Retinal pigment epithelial cell (primary cell): ENCODE measurements around the gene NFE2L1.
A peak's percentile ranks its signal among the peaks of the same experiment; 100 is the strongest.
"Not testable (repeated sequence)": the region's sequence is repeated elsewhere in the genome, so short reads cannot be mapped to it uniquely, and the experiment has no call there.

ENCODE experiments used
- DNase-seq: peaks from one replicate; pipeline ENCODE4 v3.0.0-alpha.2; 2010; ENCODE audit warnings: low read depth
- H3K4me3 ChIP-seq: 2 replicates; pipeline ENCODE4 v1.5.1; 2011; ENCODE audit warnings: mild to moderate bottlenecking, low read length, control low read depth, moderate library complexity
- TF ChIP-seq, protein P1 (sequence below): conservative IDR thresholded peaks from 2 replicates; pipeline ENCODE4 v1.5.1; 2011; ENCODE audit warnings: low read depth, low read length, control low read depth, inconsistent platforms

Gene NFE2L1

DNA sequence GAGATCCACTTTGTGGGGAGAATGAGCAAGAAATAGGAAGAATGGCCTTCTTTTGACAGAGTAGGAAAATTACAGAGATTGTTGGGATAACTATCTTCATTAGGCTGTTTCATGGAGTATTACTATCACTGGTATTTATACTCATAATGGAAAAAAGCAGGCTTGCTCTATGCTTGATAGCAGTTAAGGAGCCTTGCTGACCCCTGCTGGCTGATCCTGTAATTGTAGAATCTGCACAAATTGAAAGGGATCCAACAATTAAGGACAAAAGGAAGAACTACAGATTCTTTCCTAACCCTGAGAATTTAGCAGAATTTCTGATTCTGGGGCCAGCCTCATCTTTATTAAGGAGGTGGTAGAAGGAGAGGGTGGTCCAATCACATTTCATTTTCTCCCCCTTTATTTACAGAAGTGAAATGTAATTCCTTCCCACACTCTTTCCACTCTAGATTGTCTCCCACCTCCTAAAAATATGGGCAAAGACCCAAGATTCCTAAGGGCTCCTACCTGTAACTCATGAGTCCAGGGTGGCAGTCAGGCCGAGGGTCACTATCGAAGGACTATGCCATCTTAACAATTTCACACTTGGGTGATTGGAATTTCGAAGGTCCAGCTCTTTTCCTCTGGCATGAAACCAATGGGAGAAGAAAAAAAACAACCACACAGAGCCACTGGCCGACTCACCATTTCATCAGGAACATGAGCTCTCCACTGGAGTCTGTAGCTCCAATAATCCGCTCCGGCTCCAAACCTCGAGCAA is 26.3 kb downstream of the NFE2L1 start:
- H3K4me3 ChIP-seq, result no peak overlapping the region
- DNase-seq, result no peak
- TF ChIP-seq, protein P1, sequence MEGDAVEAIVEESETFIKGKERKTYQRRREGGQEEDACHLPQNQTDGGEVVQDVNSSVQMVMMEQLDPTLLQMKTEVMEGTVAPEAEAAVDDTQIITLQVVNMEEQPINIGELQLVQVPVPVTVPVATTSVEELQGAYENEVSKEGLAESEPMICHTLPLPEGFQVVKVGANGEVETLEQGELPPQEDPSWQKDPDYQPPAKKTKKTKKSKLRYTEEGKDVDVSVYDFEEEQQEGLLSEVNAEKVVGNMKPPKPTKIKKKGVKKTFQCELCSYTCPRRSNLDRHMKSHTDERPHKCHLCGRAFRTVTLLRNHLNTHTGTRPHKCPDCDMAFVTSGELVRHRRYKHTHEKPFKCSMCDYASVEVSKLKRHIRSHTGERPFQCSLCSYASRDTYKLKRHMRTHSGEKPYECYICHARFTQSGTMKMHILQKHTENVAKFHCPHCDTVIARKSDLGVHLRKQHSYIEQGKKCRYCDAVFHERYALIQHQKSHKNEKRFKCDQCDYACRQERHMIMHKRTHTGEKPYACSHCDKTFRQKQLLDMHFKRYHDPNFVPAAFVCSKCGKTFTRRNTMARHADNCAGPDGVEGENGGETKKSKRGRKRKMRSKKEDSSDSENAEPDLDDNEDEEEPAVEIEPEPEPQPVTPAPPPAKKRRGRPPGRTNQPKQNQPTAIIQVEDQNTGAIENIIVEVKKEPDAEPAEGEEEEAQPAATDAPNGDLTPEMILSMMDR, result peak; percentile 81

DNA sequence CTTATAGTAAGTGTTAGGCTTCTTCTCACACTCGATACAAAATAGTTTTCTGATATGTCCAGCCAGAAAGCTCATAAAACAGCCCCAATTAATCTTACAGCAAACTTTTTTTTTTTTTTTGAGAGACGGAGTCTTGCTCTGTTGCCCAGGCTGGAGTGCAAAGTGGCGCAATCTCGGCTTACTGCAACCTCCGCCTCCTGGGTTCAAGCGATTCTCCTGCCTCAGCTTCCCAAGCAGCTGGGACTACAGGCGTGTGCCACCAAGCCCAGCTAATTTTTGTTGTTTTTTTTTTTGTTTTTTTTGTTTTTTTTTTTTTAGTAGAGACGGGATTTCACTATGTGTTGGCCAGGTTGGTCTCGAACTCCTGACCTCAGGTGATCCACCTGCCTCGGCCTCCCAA is 29.0 kb downstream of the NFE2L1 start:
- not testable (repeated sequence) for H3K4me3 ChIP-seq, DNase-seq

DNA sequence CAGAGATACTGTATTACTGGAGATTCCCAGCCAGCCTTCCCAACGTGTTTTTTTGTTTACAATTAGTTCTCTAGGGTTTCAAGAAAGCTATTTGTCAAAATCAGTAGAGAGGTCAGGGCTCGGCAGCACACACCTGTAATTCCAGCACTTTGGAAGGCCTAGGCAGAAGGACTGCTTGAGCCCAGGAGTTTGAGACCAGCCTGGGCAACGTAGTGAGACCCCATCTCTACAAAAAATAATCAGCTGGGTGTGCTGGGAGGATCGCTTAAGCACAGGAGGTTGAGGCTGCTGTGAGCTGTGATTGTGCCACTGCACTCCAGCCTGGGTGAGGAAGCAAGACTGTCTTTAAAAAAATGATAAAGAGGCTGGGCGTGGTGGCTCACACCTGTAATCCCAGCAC is 33.7 kb downstream of the NFE2L1 start:
- TF ChIP-seq, protein P1, result no peak
- no peak for DNase-seq
- H3K4me3 ChIP-seq, result no peak overlapping the region

DNA sequence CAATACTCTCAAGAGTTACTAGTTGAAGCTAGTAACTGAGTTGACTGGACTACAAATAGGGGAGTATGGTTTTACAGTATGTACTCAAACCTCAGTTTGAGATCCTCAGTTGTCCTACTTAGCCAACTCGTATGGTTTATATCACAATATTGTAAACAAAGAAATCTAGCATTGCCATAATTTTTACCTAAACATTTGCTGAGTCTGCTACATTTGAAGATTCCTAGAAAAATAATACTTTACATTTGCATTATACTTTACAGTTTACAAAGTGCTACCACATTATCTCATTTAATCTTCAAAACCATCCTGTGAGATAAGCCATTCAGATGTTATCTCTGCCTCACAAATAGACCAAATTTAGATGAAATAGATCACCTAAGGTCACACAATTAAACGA is 36.8 kb downstream of the NFE2L1 start:
- no peak for DNase-seq
- TF ChIP-seq, protein P1, result no peak
- no peak overlapping the region for H3K4me3 ChIP-seq

DNA sequence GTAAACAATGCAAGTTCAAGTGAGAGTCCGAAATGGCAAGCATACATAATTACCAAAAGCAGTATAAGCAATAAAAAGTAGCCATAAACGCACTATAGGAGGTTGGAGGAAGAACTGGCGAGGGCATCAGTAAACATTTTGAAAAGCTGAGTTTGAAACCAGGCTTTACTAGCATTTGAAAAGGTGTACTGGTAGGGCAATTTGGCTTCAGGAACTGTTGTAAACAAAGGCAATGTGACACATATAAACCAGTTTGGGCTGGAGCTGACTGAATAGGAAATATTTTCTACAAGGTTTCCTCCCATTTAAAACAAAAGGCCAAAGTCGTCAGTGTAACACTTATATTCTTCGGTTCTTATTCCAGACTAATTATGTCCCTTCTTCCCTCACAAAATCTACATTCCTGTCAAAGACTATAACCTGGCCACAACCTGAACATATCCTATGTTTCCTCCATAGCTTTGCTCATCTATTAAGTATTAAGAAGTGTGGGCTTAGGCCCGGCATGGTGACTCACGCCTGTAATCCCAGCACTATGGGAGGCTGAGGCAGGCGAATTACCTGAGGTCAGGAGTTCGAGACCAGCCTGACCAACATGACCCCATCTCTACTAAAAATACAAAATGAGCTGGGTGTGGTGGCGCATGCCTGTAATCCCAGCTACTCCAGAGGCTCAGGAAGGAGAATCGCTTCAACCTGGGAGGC is 45.3 kb downstream of the NFE2L1 start:
- no peak for DNase-seq
- H3K4me3 ChIP-seq, result no peak overlapping the region
- TF ChIP-seq, protein P1, result no peak

DNA sequence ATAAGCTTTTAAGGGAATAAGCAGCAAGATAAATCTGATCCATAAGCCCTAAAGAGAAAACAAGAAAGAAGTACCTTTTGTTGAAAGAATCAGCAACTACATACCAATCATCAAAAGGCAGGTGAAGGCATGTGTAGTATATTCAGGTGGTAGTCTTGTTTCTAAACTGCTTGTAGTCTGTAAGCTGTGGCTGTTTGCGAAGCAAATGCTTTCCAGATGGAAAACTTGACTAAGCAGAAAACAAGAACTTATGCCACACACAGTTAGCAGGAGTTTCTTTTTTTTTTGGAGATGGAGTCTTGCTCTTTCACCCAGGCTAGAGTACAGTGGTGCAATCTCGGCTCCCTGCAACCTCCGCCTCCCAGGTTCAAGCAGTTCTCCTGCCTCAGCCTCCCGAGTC is 47.5 kb downstream of the NFE2L1 start:
- DNase-seq, result no peak
- no peak overlapping the region for H3K4me3 ChIP-seq
- TF ChIP-seq, protein P1, result no peak

DNA sequence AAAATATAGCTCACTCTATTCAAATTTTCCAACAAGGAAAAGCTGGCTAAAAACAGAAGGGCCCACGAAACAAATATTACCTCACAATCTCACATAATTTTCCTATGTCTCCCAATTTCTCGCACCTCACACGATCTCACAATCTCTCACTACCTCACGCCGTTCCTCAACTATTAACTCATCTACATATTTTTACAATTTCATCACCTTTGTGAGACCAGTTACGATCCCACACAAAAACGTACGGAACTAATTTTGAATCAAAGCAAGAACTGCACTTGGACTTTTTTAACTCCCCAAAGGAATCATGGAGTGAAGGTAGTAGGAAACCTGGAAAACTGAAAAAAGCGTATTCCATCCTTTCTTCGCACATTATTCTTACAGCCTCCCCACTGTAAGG is 52.0 kb downstream of the NFE2L1 start:
- peak overlapping the region; percentile 85 for H3K4me3 ChIP-seq
- TF ChIP-seq, protein P1, result no peak
- DNase-seq, result no peak
